G401 (cell line): ENCODE data around the gene ZNF382. TPM values are rescaled to one million over a fixed set of nuclear protein-coding genes. Genes with fewer than 3 reads are reported as not detected.
"Not testable (repeated sequence)": the region's sequence is repeated elsewhere in the genome, so short reads cannot be mapped to it uniquely, and the experiment has no call there.

ENCODE experiments used
- DNase-seq: peaks from one replicate; pipeline ENCODE4 v3.0.0-alpha.2; 2015; ENCODE audit warnings: low spot score
- in situ Hi-C: cut with HindIII; loops from 2 replicates; pipeline ENCODE4 v1.10.0; 2016; ENCODE audit warnings: low sequenced_read_pairs, mixed read lengths
- total RNA-seq: library from RNA; depleted of rRNA; stranded (reverse); fragments of >200 nt; shearing (Covaris generic); gene quantifications from 2 replicates; pipeline ENCODE4 v1.2.3, GENCODE V29; 2014; rRNA removed

The ZNF382 gene
- total RNA-seq: 5.7 and 16.4 TPM in 2 replicates

GRCh38 chr19:36605101-36605876, at the start of gene ZNF382:
ZNF382 (plus strand) TSS chr19:36605313; CDS start chr19:36609915, 4,602 bp downstream.
- in situ Hi-C loops: no loop called here
- DNase-seq: peak; percentile 70

DNA sequence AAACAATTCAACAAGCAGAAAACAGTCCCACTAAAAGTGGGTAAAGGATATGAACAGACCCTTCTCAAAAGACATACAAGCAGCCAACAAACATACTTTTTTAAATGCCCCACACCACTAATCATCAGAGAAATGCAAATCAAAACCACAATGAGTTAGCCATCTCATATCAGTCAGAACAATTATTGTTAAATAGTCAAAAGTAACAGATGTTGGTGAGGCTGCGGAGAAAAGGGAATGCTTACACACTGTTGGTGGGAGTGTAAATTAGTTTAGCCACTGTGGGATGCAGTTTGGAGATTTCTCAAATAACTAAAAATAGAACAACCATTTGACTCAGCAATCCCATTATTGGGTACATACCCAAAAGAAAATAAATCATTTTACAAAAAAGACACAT, 40.7 kb upstream of the ZNF382 start:
- DNase-seq: no peak
- in situ Hi-C loops: no loop called here

GRCh38 chr19:36572593-36573019, 32.5 kb upstream of the ZNF382 start:
- DNase-seq: no peak
- in situ Hi-C loops: no loop called here

- peak; percentile 96 for DNase-seq
- in situ Hi-C loops: no loop called here
Observed at GRCh38 chr19:36573020-36573894, 31.9 kb upstream of the ZNF382 start, which contains the start of gene ZNF529. ZNF529 (minus strand) TSS chr19:36573292; CDS start chr19:36572346, 946 bp downstream.

- in situ Hi-C loops: no loop called here
- DNase-seq: peak; percentile 23
Observed at GRCh38 chr19:36573895-36574720, 31.0 kb upstream of the ZNF382 start.

DNA sequence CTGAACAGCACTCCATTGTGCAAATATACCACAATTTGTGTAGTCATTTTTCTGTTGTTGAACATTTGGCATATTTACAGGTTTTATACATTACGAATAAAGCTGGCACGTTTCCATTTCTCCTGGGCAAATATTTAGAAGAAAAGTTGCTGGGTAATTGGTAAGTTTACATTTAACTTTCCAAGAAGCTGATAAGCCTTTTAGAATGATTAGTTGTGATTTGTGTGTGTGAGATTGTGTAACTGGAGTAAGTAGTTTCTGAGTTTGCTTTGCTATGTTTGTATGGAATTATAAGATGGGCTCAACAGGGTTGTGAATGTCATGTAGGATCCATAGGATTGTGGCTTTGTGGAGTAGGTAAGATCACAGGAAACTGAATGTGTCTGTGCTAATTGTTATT, 30.4 kb upstream of the ZNF382 start:
- in situ Hi-C loops: no loop called here
- DNase-seq: no peak

DNA sequence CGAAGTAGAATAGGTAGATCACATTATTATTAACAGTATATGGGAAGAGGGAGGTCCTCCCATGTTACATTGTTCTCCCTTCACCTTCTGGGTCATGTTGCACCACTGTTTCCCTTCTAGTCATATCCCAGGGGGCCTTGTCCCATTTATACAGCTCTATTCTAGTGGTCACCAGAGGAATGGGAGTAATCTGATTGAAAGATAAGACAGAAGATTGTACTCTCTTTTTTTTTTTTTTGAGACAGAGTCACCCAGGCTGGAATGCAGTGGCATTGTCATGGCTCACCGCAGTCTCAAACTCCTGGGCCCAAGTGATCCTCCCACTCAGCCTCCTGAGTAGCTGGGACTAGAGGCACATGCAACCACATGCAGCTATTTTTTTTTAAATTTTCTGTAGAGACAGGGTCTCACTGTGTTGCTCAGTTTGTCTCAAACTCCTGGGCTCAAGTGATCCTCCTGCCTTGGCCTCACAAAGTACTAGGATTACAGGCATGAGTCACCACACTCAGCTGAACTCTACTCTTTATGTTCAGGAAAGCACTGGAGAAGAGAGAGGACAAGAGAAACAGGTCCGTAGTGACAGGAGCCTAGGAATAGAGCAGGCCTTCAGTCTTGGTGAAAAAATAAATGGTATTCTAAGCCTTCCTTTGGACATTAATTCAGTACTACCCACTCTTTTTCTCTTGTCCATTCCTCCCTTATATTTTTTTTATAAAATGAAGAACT, 27.7 kb upstream of the ZNF382 start:
- DNase-seq: no peak
- in situ Hi-C loops: no loop called here

- in situ Hi-C loops: no loop called here
- DNase-seq: no peak
Observed at GRCh38 chr19:36579255-36579654, 25.9 kb upstream of the ZNF382 start.

DNA sequence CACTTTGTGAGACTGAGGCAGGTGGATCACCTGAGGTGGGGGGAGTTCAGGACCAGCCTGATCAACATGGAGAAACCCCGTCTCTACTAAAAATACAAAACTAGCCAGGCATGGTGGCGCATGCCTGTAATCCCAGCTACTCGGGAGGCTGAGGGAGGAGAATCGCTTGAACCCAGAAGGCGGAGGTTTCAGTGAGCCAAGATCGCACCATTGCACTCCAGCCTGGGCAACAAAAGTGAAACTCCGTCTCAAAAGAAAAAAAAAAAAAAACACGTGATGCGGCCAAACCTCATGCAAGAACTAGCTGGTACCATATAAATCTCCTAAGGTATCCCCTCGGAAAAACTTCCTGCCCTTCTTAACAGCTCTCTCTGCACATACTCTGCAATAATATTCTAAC, 2.4 kb upstream of the ZNF382 start:
- DNase-seq, in situ Hi-C loops: not testable (repeated sequence)

DNA sequence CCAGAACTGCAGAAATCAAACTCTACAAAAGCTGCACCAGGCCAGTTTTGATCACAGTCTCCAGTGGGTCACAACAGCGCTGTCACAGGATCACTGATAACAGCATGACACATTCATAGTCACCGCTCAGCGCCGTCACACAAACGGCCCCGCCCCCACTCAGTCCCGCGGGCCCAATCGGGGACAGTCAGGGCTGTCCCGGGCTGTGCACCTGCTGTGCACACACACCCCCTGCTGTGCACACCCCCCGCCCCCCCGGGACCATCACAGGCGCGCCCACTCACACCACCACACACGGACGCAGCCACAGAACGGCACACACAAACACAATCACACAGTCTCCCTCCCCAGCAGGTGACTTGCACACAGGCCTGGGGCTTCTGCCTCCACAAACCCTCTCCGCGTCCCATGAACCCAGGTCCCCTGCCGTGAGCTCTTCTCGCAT, 435 bp upstream of the ZNF382 start:
- peak; percentile 61 for DNase-seq
- in situ Hi-C loops: no loop called here

DNA sequence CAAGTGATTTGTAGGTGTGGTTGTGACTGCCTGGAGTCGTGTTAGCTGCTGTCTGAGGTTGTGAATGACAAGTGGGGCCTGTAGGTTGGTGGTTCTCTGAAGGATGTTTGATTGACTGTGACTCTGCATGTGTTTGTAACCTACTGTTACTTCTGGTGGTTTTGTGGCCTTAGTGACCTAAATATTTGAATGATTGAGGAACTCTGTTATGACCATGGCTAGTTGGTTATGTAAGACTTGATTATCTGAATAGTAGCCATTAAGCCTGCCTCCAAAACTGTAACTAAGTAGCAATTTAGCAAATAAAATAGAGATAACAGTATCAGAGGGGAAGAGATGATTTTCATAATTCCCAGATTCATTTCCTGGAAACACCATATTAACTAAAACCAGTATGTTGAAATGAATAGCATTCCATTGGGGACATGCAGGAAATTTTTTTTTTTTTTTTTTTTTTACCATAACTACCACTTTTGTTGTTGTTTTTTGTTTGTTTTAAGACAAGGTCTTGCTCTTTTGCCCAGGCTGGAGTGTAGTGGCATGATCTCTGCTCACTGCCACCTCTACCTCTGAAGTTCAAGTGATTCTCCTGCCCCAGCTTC, 865 bp downstream of the ZNF382 start:
- peak; percentile 54 for DNase-seq
- in situ Hi-C loops: no loop called here

- in situ Hi-C loops: no loop called here
Observed at GRCh38 chr19:36627057-36627456, 21.9 kb downstream of the ZNF382 start.

GRCh38 chr19:36635342-36635741, 30.2 kb downstream of the ZNF382 start:
- in situ Hi-C loops: no loop called here
- no peak for DNase-seq

More at GRCh38 chr19:36627057-36627456, 21.9 kb downstream of the ZNF382 start:
- no peak for DNase-seq

DNA sequence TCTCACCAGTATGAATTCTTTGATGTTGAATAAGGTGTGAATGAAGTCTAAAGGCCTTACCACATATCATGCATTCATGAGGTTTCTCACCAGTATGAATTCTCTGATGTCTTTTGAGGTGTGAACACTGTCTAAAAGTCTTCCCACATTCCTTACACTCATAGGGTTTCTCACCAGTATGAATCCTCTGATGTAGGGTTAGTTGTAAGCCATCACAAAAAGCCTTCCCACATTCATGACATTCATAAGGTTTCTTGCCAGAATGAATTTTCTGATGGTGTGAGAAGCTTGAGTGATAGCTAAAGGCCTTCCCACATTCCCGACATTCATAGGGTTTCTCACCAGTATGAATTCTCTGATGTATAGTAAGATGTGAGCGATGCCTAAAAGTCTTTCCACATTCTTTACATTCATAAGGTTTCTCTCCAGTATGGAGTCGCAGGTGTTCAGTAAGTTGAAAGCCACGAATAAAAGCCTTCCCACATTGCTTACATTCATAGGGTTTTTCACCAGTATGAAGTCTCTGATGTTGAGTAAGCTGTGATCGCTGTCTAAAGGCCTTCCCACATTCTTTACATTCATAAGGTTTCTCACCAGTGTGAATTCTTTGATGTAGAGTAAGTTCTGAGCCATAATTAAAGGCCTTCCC, 33.9 kb downstream of the ZNF382 start:
- in situ Hi-C loops: no loop called here
- DNase-seq: no peak

DNA sequence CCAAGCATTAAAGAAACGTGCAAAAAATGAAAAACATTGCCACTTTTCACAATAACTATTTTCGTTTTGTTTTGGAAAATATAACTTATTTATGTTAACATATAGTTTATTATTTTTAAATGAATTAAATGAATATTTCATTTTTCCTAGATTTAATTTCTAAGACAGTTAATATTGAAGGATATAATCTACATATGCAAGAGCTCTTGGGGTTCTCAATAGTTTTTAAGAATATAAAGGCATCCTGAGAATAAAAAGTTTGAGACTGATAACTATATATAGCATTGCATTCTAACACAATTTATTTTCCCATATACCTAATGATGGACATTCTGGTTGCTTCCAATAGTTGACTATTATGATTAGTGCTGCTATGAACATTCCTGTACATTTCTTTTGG, 41.6 kb downstream of the ZNF382 start:
- no peak for DNase-seq
- in situ Hi-C loops: no loop called here

GRCh38 chr19:36652958-36653357, 47.8 kb downstream of the ZNF382 start:
- in situ Hi-C loops: no loop called here
- DNase-seq: no peak

GRCh38 chr19:36665832-36666231, 60.7 kb downstream of the ZNF382 start:
- in situ Hi-C loops: no loop called here
- DNase-seq: no peak

GRCh38 chr19:36668646-36669045, 63.5 kb downstream of the ZNF382 start:
- DNase-seq: peak; percentile 18
- in situ Hi-C loops: no loop called here
